PC-3 (cell line): ENCODE data around the gene TIAM2.

ENCODE experiments used
- EZH2 ChIP-seq: fragments of 300-600 bp; sonication (generic); IDR thresholded peaks from one replicate; pipeline ENCODE4 v1.6.1; 2017; ENCODE audit warnings: antibody characterized with exemption, mild to moderate bottlenecking, low read length; ENCODE audit not compliant: unreplicated experiment
- EZH2phosphoT487 ChIP-seq: fragments of 300-600 bp; sonication (generic); IDR thresholded peaks from 2 replicates; pipeline ENCODE4 v1.6.1; 2018; ENCODE audit warnings: mild to moderate bottlenecking, antibody characterized with exemption, low read length, borderline replicate concordance
- TF ChIP-seq, protein P1 (sequence below): fragments of 300-600 bp; sonication (generic); conservative IDR thresholded peaks from 2 replicates; pipeline ENCODE4 v1.5.1; 2017; ENCODE audit warnings: antibody characterized with exemption, low read depth, mild to moderate bottlenecking, low read length

- TF ChIP-seq, protein P1, sequence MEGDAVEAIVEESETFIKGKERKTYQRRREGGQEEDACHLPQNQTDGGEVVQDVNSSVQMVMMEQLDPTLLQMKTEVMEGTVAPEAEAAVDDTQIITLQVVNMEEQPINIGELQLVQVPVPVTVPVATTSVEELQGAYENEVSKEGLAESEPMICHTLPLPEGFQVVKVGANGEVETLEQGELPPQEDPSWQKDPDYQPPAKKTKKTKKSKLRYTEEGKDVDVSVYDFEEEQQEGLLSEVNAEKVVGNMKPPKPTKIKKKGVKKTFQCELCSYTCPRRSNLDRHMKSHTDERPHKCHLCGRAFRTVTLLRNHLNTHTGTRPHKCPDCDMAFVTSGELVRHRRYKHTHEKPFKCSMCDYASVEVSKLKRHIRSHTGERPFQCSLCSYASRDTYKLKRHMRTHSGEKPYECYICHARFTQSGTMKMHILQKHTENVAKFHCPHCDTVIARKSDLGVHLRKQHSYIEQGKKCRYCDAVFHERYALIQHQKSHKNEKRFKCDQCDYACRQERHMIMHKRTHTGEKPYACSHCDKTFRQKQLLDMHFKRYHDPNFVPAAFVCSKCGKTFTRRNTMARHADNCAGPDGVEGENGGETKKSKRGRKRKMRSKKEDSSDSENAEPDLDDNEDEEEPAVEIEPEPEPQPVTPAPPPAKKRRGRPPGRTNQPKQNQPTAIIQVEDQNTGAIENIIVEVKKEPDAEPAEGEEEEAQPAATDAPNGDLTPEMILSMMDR, result no peak
- no peak for TF ChIP-seq EZH2phosphoT487
- TF ChIP-seq EZH2, result no peak
These were observed 212.1 kb downstream of the TIAM2 start for GRCh38 chr6:155207223-155207622.
